Tibial nerve (tissue), 4 donors: ENCODE data around the gene CSKMT. TPM values are rescaled to one million over a fixed set of nuclear protein-coding genes. Genes with fewer than 3 reads are reported as not detected.
"Not testable (repeated sequence)": the region's sequence is repeated elsewhere in the genome, so short reads cannot be mapped to it uniquely, and the experiment has no call there.

ENCODE experiments used
- DNase-seq, 2 donors: peaks; one replicate each; pipeline ENCODE4 v3.0.0-alpha.2; 2019; ENCODE audit warnings: low spot score in 2 of 2
- H3K27ac ChIP-seq, 4 donors: fragments of 200-600 bp; sonication (generic) in 3 of 4; one replicate each; pipeline ENCODE4 v1.5.1; 2017 to 2019; ENCODE audit warnings: mild to moderate bottlenecking in 1 of 4
- H3K27me3 ChIP-seq, 2 donors: fragments of 200-600 bp; sonication (generic) in 1 of 2; one replicate each; pipeline versions ENCODE4 v1.5.1 to v1.6.0; 2017 to 2019
- H3K36me3 ChIP-seq, 3 donors: fragments of 200-600 bp; sonication (generic); one replicate each; pipeline ENCODE4 v1.5.1; 2018 to 2019
- H3K4me1 ChIP-seq, 4 donors: fragments of 200-600 bp; sonication (generic) in 3 of 4; one replicate each; pipeline ENCODE4 v1.5.1; 2017 to 2019
- H3K4me3 ChIP-seq, 4 donors: fragments of 200-600 bp; sonication (generic) in 3 of 4; one replicate each; pipeline ENCODE4 v1.5.1; 2017 to 2019; ENCODE audit warnings: mild to moderate bottlenecking in 1 of 4, moderate library complexity in 1 of 4
- H3K9me3 ChIP-seq, 4 donors: fragments of 200-600 bp; sonication (generic) in 3 of 4; one replicate each; pipeline ENCODE4 v1.5.1; 2017 to 2019
- EP300 ChIP-seq, 2 donors: sonication (generic); formaldehyde crosslinking; IDR thresholded peaks; one replicate each; pipeline ENCODE4 v1.6.1; 2017; ENCODE audit warnings: antibody characterized with exemption in 2 of 2, mild to moderate bottlenecking in 1 of 2
- POLR2A ChIP-seq, 2 donors: fragments of 450-650 bp; IDR thresholded peaks; one replicate each; pipeline ENCODE4 v1.6.1; 2017; ENCODE audit warnings: antibody characterized with exemption in 2 of 2, mild to moderate bottlenecking in 2 of 2, moderate library complexity in 2 of 2
- WGBS, 2 donors: methylation state at CpG; one replicate each; pipeline ENCODE4 v1.1.5; 2018; 5-methylcytosine and 5-hydroxymethylcytosine counted together
- total RNA-seq, 4 donors: library from RNA; depleted of rRNA; stranded (reverse); fragments of >200 nt; gene quantifications; one replicate each; pipeline ENCODE4 v1.1.0, GENCODE V29; 2016
- TF ChIP-seq, protein P1 (sequence below), 5 experiments: fragments of 200-600 bp in 3 of 5; fragments of 450-650 bp in 2 of 5; sonication (generic) in 3 of 5; IDR thresholded peaks; one replicate each; pipeline ENCODE4 v1.5.1; 2016 to 2019; ENCODE audit warnings: antibody characterized with exemption in 5 of 5, mild to moderate bottlenecking in 3 of 5, moderate library complexity in 2 of 5

Gene CSKMT
- total RNA-seq, 4 donors from 2014 or later: 2.6 to 17.0 (median 5.7) TPM

DNA sequence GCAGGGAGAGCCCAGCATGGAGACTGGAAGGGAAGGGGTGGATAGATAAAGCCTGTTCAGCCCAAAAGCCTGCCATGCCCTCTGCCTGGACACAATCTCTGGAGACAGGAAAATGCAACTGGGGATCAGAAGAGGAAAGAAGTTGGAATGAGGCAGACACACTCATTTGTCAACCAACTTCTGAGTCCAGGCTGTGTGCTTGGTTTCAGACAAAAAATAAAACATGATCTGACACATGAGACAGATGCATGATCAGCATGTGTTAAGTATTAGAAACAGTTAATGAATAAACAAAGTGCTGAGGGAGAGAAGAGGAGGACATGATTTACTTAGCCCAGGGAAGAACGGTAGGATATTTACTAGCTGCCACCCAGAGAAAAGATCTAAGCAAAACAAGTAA lies 23.4 kb downstream of the CSKMT start:
- Histone ChIP-seq H3K27me3 (peaks cover 0 to 13% of the 10 kb centered on the region in 2 donors), H3K36me3 (peaks cover 0 to 38% (median 3%) of the 10 kb centered on the region in 3 donors), H3K4me1 (peaks cover 0 to 24% (median 3%) of the 10 kb centered on the region in 4 donors), H3K27ac (peak overlapping the region in 2 of 4 donors; percentile 71 to 81), H3K4me3 (peak overlapping the region; percentile 18 to 47 (median 25)), H3K9me3 (no peaks in the 10 kb centered on the region)
- TF ChIP-seq POLR2A (IDR thresholded peaks at IDR 0.05) (no peak), EP300 (IDR thresholded peaks at IDR 0.05) (no peak)
- TF ChIP-seq, protein P1, sequence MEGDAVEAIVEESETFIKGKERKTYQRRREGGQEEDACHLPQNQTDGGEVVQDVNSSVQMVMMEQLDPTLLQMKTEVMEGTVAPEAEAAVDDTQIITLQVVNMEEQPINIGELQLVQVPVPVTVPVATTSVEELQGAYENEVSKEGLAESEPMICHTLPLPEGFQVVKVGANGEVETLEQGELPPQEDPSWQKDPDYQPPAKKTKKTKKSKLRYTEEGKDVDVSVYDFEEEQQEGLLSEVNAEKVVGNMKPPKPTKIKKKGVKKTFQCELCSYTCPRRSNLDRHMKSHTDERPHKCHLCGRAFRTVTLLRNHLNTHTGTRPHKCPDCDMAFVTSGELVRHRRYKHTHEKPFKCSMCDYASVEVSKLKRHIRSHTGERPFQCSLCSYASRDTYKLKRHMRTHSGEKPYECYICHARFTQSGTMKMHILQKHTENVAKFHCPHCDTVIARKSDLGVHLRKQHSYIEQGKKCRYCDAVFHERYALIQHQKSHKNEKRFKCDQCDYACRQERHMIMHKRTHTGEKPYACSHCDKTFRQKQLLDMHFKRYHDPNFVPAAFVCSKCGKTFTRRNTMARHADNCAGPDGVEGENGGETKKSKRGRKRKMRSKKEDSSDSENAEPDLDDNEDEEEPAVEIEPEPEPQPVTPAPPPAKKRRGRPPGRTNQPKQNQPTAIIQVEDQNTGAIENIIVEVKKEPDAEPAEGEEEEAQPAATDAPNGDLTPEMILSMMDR (IDR thresholded peaks at IDR 0.05): no peak
- WGBS, 2 donors: 24 to 41% methylated on average over 1 of the region's 1 CpG
- DNase-seq: no peak

DNA sequence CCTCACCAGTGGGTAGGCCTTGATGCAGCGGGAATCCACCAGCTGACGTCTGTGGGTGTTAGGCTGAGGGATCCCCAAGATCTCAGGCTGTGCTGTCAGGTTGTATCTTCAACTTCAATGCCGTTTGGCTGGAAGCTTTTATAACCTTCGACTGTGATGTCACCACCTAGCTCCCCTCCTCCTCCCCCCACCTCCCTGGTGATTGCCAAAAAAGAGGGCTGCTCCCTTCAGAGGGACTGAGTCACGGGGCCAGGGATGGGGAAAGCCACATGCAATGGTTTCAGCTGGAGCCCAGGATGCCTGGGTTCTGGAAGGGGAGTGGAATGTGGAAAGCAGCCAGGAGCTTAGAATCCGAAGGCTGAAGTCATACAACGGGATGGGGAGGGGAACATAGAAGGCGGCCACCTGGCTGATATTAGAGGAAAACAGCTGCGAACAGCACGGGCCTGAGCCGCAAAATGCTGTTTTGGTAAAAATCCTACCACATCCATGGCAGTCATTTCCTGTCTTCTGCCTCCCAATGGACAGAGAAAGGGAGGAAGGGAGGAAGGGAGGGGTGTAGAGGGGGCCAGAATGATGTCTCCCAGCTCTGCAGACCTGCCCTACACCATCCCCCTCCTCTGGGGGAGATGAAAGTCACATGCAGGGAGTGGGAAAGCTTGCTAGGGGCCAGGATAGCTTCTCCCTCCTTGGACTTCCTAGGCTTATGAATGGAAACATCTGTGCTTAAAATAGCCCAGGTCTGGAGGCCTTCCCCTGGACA lies 24.5 kb downstream of the CSKMT start, which contains the start of gene LRRN4CL:
Gene LRRN4CL (minus strand): TSS at position 110 of the 763 bp plus-strand sequence. CDS start 1,022 bp downstream, outside the sequence.
- TF ChIP-seq EP300 (IDR thresholded peaks at IDR 0.05): peak in 1 of 2 donors; percentile 82
- peak; percentile 28 to 52 for TF ChIP-seq POLR2A (IDR thresholded peaks at IDR 0.05)
- TF ChIP-seq, protein P1 (IDR thresholded peaks at IDR 0.05): no peak
- peak; percentile 79 to 88 for DNase-seq
- Histone ChIP-seq H3K4me1 (peaks cover 0 to 29% (median 5%) of the 10 kb centered on the region in 4 donors), H3K27me3 (peaks cover 0 to 13% of the 10 kb centered on the region in 2 donors), H3K9me3 (no peaks in the 10 kb centered on the region), H3K4me3 (peak within 1 kb of the TSS; percentile 19 to 47 (median 28)), H3K36me3 (peaks cover 0 to 42% (median 3%) of the 10 kb centered on the region in 3 donors), H3K27ac (peak within 1 kb of the TSS in 3 of 4 donors; percentile 64 to 81 (median 75))
- WGBS, 2 donors: 38 to 45% methylated on average over 11 of the region's 11 CpGs

DNA sequence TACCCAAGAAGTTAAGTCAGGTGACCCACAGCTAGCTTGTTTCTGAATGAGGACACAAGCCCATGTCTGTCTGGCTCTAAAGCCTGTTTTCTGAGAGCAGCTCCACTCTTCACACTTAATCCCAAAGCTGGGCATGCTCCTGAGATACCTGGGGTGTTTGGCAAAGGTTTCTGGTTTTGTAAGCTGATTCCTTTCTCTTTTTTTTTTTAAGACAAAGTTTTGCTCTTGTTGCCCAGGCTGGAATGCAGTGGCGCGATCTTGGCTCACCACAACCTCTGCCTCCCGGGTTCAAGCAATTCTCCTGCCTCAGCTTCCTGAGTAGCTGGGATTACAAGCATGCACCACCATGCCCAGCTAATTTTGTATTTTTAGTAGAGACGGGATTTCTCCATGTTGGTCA lies 28.5 kb downstream of the CSKMT start:
- WGBS, 2 donors: 74 to 86% methylated on average over 4 of the region's 4 CpGs
- not testable (repeated sequence) for H3K27me3 ChIP-seq, H3K4me3 ChIP-seq, H3K9me3 ChIP-seq, DNase-seq, H3K27ac ChIP-seq
- H3K36me3 ChIP-seq: peaks cover 0 to 49% (median 3%) of the 10 kb centered on the region in 3 donors
- H3K4me1 ChIP-seq: peaks cover 0 to 23% (median 4%) of the 10 kb centered on the region in 4 donors

DNA sequence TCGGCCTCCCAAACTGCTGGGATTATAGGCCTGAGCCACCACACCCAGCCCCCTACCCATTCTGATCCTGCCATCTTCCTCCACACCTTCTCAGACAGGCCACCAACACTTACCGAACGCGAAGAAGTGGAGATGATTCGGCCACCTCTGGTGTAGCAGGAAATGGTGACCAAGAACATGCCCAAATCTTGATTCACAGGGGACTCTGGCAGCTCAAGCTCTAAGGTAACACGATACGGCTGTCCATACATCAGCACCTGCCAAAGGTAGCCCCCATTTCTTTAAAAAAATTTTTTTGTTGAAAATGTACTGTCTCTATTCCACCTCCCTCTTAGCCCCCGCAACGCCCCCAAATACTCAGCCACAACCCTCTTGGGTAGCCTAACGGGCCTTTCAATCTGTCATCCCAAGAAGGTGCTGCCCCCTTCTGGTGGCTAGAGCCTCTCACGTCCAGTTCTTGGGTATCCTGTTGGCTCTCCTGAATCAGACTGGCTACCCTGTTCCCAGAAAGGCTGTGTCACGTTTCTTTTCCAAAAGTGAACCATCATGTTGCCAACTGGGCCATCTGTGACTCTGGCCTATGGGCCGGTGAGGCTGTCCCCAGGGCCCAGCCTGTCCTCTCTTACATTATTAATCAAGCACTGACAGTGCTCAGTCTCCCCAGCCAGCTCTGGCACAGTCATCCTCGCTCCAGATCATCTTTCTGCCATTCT lies 29.5 kb downstream of the CSKMT start:
- Histone ChIP-seq H3K4me1 (peaks cover 0 to 22% (median 4%) of the 10 kb centered on the region in 4 donors), H3K9me3 (no peaks in the 10 kb centered on the region), H3K36me3 (peaks cover 0 to 50% (median 3%) of the 10 kb centered on the region in 3 donors), H3K4me3 (no peak overlapping the region), H3K27me3 (no peaks in the 10 kb centered on the region), H3K27ac (peak overlapping the region in 1 of 4 donors; percentile 29)
- TF ChIP-seq, protein P1 (IDR thresholded peaks at IDR 0.05): peak; percentile 70 to 84 (median 83)
- TF ChIP-seq POLR2A (IDR thresholded peaks at IDR 0.05) (no peak), EP300 (IDR thresholded peaks at IDR 0.05) (peak in 1 of 2 donors; percentile 31)
- DNase-seq: peak; percentile 79 to 90
- 47 to 49% methylated on average over 14 of the region's 14 CpGs for WGBS, 2 donors

DNA sequence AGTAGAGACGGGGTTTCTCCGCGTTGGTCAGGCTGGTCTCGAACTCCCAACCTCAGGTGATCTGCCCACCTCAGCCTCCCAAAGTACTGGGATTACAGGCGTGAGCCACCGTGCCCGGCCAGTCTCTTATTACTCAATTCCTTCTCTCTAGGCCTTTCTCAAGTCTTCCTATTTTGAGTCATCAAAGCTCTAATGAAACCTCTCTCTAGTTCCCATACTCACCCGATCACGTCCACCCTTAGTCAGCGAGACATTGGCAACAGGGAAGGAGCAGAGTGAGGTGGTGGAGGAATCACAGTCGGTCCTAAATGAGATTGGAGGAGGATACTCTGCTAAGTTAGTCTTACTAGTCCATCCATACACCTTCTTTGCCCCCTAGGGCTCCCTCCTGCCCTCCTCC lies 37.1 kb downstream of the CSKMT start:
- DNase-seq: no peak
- WGBS, 2 donors: 88 to 97% methylated on average over 11 of the region's 11 CpGs
- H3K27ac ChIP-seq: no peak overlapping the region
- H3K9me3 ChIP-seq: no peaks in the 10 kb centered on the region
- no peaks in the 10 kb centered on the region for H3K27me3 ChIP-seq
- H3K4me3 ChIP-seq: no peak overlapping the region
- TF ChIP-seq POLR2A (IDR thresholded peaks at IDR 0.05) (no peak), EP300 (IDR thresholded peaks at IDR 0.05) (no peak)
- H3K4me1 ChIP-seq: peaks cover 0 to 21% (median 15%) of the 10 kb centered on the region in 4 donors
- peaks cover 0 to 34% (median 0%) of the 10 kb centered on the region in 3 donors for H3K36me3 ChIP-seq

DNA sequence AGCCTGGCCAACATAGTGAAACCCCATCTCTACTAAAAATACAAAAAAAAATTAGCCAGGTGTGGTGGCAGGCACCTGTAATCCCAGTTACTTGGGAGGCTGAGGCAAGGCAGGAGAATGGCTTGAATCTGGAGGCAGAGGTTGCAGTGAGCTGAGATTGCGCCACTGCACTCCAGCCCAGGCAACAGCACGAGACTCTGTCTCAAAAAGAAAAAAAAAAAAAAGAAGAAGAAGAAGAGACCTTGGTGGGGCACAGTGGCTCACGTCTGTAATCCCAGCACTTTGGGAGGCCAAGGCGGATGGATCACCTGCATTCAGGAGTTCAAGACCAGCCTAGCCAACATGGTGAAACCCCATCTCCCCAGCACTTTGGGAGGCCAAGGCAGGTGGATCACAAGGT lies 38.8 kb downstream of the CSKMT start:
- H3K4me3 ChIP-seq, H3K27ac ChIP-seq, H3K27me3 ChIP-seq, H3K9me3 ChIP-seq, DNase-seq: not testable (repeated sequence)
- WGBS, 2 donors: 95 to 97% methylated on average over 4 of the region's 4 CpGs
- Histone ChIP-seq H3K36me3 (peaks cover 0 to 34% (median 0%) of the 10 kb centered on the region in 3 donors), H3K4me1 (peaks cover 0 to 38% (median 22%) of the 10 kb centered on the region in 4 donors)
